ENCODE results near the gene NTM.
A peak's percentile ranks its signal among the peaks of the same experiment; 100 is the strongest.

NTM gene

DNA sequence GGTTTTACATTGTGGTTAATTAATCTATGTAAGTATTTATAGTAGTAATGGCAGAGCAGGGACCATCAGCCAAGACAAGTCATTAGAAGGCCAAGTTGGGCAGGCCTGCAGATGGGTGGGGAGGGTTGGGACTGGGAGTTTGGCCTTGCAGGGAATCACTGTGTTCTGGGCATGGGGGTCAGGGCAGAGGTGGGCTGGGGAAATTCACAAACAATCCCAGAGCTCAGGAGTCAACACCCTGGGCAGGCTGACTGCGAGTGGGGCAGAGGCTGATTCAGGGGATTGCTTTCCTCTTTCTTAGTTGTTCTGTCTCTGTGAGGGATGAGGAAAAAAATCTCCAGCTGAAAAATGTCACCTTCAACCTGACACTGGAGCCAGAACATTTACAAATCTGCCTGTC lies 322.5 kb downstream of the NTM start:
- no peak overlapping the region for H3K27ac ChIP-seq
- TF ChIP-seq, protein P1, sequence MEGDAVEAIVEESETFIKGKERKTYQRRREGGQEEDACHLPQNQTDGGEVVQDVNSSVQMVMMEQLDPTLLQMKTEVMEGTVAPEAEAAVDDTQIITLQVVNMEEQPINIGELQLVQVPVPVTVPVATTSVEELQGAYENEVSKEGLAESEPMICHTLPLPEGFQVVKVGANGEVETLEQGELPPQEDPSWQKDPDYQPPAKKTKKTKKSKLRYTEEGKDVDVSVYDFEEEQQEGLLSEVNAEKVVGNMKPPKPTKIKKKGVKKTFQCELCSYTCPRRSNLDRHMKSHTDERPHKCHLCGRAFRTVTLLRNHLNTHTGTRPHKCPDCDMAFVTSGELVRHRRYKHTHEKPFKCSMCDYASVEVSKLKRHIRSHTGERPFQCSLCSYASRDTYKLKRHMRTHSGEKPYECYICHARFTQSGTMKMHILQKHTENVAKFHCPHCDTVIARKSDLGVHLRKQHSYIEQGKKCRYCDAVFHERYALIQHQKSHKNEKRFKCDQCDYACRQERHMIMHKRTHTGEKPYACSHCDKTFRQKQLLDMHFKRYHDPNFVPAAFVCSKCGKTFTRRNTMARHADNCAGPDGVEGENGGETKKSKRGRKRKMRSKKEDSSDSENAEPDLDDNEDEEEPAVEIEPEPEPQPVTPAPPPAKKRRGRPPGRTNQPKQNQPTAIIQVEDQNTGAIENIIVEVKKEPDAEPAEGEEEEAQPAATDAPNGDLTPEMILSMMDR (conservative IDR thresholded peaks at IDR 0.05): no peak
- no peak for TF ChIP-seq ZFX (IDR thresholded peaks at IDR 0.05)

DNA sequence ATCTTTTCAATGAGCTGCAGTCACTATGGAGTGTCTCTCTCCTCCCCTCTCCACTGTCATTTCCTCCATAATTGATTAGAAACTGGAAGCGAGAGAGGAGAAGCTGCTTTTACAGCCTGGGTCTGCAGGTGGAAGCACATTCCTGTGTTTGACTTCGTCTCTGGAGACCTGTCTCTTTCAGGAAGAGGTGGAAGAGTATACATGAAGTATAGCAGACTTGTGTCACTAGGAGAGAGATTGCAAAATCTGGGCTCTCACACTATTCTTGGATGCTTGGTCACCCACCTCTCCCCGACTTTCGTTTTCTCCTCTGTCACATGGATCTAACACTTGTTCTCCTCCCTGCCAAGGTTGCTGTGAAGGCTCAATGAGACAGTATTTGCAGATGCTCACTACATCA lies 323.3 kb downstream of the NTM start:
- no peak overlapping the region for H3K27ac ChIP-seq
- TF ChIP-seq, protein P1 (conservative IDR thresholded peaks at IDR 0.05): no peak
- no peak for TF ChIP-seq ZFX (IDR thresholded peaks at IDR 0.05)

DNA sequence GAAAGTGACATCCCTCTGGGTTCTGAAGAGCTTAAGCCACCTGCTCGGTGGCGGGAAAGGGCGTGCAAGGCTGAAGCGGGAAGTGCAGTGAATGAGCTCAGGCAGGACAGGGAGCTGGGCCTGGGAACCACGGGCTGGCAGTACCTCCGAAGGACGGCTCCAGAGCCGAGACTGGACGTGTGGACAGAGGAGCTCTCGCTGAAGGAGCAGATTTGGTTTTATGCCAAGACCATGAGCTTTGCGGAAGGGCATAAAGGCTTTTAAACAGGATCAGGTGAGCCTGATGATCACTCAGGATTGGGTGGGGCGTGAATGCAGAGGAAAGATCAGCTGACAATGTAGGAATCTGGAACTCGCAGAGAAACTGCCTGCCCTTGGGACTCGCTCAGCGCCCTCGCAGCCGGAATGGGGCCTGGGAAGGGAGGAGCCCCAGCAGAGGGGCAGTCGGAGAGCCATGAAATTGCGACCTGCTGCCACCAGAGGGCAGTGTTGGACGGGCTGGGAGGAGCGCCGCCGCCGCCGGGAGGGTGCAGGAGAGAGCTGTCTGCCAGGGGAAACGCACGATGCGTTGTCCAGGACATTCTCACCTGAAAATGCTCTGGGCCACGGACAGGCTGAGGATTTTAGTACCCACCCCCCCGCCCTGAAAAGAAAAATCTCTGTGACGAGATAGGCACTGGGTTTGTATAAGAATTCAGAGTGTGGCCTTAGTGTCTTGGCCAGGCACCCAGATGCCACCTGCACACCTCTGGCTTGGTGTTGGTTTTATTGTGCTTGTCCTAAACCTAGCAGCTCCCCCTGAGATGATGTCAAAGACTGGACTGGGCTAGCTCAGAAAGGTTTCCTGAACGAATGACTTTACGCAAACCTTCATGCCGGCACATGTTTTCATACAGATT lies 324.4 kb downstream of the NTM start:
- TF ChIP-seq, protein P1 (conservative IDR thresholded peaks at IDR 0.05): peak; percentile 96
- no peak for TF ChIP-seq ZFX (IDR thresholded peaks at IDR 0.05)
- no peak overlapping the region for H3K27ac ChIP-seq

DNA sequence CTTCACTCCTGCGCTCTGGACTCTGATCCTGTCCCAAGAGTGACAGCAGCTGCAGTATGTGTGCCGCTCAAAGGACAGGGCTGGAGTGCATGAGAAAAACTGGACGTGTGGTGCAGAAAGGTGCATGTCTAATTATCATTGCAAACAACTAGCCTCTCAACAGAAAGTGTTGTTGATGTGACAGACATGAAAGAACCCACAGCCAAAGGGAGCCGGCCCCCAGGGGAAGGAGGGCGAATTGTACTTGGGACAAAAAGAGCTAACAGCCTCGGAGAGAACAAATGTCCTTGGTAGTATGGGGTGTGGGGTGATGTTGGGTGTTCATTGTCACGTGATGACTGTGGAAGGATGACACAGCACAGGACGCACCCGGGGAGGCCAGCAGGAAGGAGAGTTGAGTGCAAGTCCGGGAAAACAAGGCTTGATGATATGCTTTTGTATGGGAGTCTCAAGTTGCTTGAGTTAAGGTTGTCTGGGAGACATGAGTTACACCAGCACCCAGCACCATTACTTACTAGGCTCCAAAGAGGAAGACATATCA lies 325.5 kb downstream of the NTM start:
- no peak overlapping the region for H3K27ac ChIP-seq
- TF ChIP-seq, protein P1 (conservative IDR thresholded peaks at IDR 0.05): no peak
- TF ChIP-seq ZFX (IDR thresholded peaks at IDR 0.05): no peak

DNA sequence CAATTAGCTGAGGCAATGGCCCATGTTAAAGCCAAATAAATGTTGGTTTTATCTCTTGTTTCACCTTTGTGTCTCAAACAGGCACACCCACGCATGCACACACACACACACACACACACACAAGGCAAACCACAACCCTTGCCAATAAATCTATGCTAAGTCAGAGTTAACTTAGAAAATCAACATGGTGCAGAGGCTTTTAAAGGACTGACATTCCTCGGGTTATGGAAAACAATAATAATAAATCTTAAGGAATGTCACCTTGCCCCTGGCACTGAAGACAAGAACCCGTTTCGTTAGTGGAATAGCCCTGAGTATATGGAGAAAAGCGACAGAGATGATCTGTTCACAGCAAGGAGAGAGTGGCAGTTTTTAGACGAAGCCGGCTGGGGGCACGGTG lies 326.3 kb downstream of the NTM start:
- TF ChIP-seq, protein P1 (conservative IDR thresholded peaks at IDR 0.05): no peak
- TF ChIP-seq ZFX (IDR thresholded peaks at IDR 0.05): no peak
- no peak overlapping the region for H3K27ac ChIP-seq

DNA sequence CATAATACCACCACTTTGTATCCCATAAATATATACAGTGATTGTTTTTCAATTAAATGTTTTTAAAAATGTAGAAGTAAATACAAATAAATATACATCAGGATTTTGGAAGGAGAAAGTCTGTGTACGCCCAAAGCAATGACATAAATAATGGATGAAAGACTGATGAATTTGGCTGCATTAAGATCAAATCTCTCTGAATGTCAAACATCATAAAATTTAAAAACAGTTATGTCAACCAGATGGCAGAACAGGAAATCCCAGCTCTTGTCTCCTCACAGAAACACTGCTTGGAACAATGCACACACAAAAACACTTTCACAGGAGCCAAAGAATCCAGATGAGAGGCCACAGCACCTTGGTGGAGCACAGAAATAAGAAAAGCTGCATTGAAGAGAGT lies 332.9 kb downstream of the NTM start:
- TF ChIP-seq, protein P1 (conservative IDR thresholded peaks at IDR 0.05): no peak
- no peak for TF ChIP-seq ZFX (IDR thresholded peaks at IDR 0.05)

DNA sequence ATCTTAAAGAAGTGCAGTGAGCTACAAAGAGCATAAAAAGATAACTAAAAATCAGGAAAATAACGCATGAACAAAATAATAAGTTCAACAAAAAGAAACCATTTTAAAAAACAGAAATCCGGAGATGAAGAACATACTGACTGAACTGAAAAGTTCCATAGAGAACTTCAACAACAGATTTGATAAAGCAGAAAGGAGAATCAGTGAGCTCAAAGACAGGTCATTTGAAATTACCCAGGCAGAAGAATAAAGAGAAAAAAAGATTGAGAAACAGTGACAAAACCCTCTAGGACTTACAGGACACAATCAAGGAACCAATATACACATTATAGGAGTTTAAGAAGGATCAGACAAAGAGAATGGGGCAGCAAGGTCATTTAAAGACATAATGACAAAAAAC lies 334.3 kb downstream of the NTM start:
- TF ChIP-seq, protein P1 (conservative IDR thresholded peaks at IDR 0.05): no peak
- TF ChIP-seq ZFX (IDR thresholded peaks at IDR 0.05): no peak
- H3K27ac ChIP-seq: no peak overlapping the region

More for the DNA sequence above, 332.9 kb downstream of the NTM start:
- H3K27ac ChIP-seq: no peak overlapping the region

Data from C4-2B (cell line).